Sigmoid colon (tissue), 4 donors: ENCODE results near the gene ROPN1.

ENCODE experiments used
- EP300 ChIP-seq, 4 donors: sonication (generic); formaldehyde crosslinking; IDR thresholded peaks; one replicate each; pipeline ENCODE4 v1.6.1; 2017; ENCODE audit warnings: antibody characterized with exemption in 4 of 4
- POLR2A ChIP-seq, 2 donors: fragments of 450-650 bp; IDR thresholded peaks; one replicate each; pipeline ENCODE4 v1.6.1; 2016; ENCODE audit warnings: antibody characterized with exemption in 2 of 2, mild to moderate bottlenecking in 2 of 2, moderate library complexity in 2 of 2
- TF ChIP-seq, protein P1 (sequence below), 4 experiments: fragments of 450-650 bp in 3 of 4; fragments of 200-600 bp in 1 of 4; IDR thresholded peaks; one replicate each; pipeline ENCODE4 v1.5.1; 2016 to 2019; ENCODE audit warnings: antibody characterized with exemption in 4 of 4, mild to moderate bottlenecking in 3 of 4, moderate library complexity in 2 of 4

DNA sequence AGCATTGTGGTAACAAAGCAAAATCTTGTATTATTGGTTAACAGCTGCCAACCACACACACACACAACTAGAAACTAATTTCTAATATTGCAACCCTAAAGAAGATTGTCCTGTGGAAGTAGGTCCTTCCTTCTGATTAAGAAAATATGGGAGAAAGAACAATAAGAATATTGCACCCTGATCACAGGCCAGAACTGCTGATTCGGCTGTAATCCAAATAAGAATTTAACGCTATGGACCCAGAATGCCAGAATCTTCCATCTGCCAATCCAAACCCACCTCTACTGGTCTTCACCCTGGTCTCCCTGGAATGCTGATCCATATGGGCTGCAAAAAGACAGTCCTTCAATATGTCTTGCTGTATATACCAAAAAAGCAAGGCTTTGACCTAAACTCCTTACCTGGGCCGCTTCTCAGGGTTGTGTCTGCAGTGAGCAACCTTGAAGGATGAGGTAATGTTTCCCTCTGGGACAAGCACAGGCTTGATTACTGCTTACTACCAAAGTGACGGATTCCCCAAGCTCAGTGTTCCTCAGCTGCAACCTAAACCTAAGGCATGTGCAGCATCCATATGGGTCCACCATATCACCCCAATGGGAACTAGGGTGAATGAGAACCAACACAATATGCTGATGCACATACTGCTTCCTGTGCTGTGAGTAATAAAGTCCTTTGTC is 38.9 kb downstream of the ROPN1 start:
- TF ChIP-seq, protein P1, sequence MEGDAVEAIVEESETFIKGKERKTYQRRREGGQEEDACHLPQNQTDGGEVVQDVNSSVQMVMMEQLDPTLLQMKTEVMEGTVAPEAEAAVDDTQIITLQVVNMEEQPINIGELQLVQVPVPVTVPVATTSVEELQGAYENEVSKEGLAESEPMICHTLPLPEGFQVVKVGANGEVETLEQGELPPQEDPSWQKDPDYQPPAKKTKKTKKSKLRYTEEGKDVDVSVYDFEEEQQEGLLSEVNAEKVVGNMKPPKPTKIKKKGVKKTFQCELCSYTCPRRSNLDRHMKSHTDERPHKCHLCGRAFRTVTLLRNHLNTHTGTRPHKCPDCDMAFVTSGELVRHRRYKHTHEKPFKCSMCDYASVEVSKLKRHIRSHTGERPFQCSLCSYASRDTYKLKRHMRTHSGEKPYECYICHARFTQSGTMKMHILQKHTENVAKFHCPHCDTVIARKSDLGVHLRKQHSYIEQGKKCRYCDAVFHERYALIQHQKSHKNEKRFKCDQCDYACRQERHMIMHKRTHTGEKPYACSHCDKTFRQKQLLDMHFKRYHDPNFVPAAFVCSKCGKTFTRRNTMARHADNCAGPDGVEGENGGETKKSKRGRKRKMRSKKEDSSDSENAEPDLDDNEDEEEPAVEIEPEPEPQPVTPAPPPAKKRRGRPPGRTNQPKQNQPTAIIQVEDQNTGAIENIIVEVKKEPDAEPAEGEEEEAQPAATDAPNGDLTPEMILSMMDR (IDR thresholded peaks at IDR 0.05), result no peak
- TF ChIP-seq POLR2A (IDR thresholded peaks at IDR 0.05) (no peak), EP300 (IDR thresholded peaks at IDR 0.05) (no peak)
